Parathyroid adenoma (tissue), 2 donors: Measurements from ENCODE around the gene HEATR1.

Experiments used
- H2AFZ ChIP-seq: fragments of 300-600 bp; sonication (generic); one replicate; pipeline ENCODE4 v1.7.0; 2017; ENCODE audit warnings: antibody characterized with exemption, mild to moderate bottlenecking
- H3K27ac ChIP-seq: fragments of 300-600 bp; sonication (generic); one replicate; pipeline ENCODE4 v1.7.0; 2017
- H3K27me3 ChIP-seq: fragments of 300-600 bp; sonication (generic); one replicate; pipeline ENCODE4 v1.7.0; 2017; ENCODE audit warnings: low read length; ENCODE audit not compliant: control insufficient read depth, insufficient read depth
- H3K36me3 ChIP-seq: fragments of 300-600 bp; sonication (generic); one replicate; pipeline ENCODE4 v1.7.0; 2017; ENCODE audit warnings: low read length; ENCODE audit not compliant: control insufficient read depth, insufficient read depth
- H3K4me1 ChIP-seq: fragments of 300-600 bp; sonication (generic); one replicate; pipeline ENCODE4 v1.7.0; 2017; ENCODE audit warnings: control low read depth
- H3K4me2 ChIP-seq: fragments of 300-600 bp; sonication (generic); one replicate; pipeline ENCODE4 v1.7.0; 2017; ENCODE audit warnings: low read length
- H3K4me3 ChIP-seq: fragments of 300-600 bp; sonication (generic); one replicate; pipeline ENCODE4 v1.7.0; 2017; ENCODE audit warnings: low read depth, low read length
- H3K79me2 ChIP-seq: fragments of 300-600 bp; sonication (generic); one replicate; pipeline ENCODE4 v1.7.0; 2017; ENCODE audit warnings: control low read depth
- H3K9ac ChIP-seq: fragments of 300-600 bp; sonication (generic); one replicate; pipeline ENCODE4 v1.7.0; 2017; ENCODE audit warnings: mild to moderate bottlenecking
- H3K9me3 ChIP-seq: fragments of 300-600 bp; sonication (generic); one replicate; pipeline ENCODE4 v1.7.0; 2017; ENCODE audit warnings: low read length; ENCODE audit not compliant: control insufficient read depth
- CTCF ChIP-seq: fragments of 300-600 bp; sonication (generic); IDR thresholded peaks from one replicate; pipeline ENCODE4 v1.7.0; 2017; ENCODE audit warnings: antibody characterized with exemption, mild to moderate bottlenecking
- donor health status: primary hyperparathyroidism.

Gene HEATR1

GRCh38 chr1:236535190-236535589 lies 69.1 kb downstream of the HEATR1 start:
- H3K9ac ChIP-seq = no peak overlapping the region
- no peaks in the 10 kb centered on the region for H3K9me3 ChIP-seq
- H2AFZ ChIP-seq = no peak overlapping the region
- H3K79me2 ChIP-seq = peaks cover 9% of the 10 kb centered on the region
- no peaks in the 10 kb centered on the region for H3K27me3 ChIP-seq
- no peak overlapping the region for H3K4me3 ChIP-seq
- no peak for TF ChIP-seq CTCF
- H3K4me1 ChIP-seq = no peaks in the 10 kb centered on the region
- H3K27ac ChIP-seq = no peak overlapping the region
- no peaks in the 10 kb centered on the region for H3K36me3 ChIP-seq
- no peak overlapping the region for H3K4me2 ChIP-seq

GRCh38 chr1:236534151-236534651 lies 70.1 kb downstream of the HEATR1 start:
- Histone ChIP-seq H3K27ac (no peak overlapping the region), H3K36me3 (no peaks in the 10 kb centered on the region), H3K79me2 (peaks cover 10% of the 10 kb centered on the region), H3K4me2 (no peak overlapping the region), H3K9ac (no peak overlapping the region), H3K4me1 (no peaks in the 10 kb centered on the region), H3K9me3 (no peaks in the 10 kb centered on the region), H3K27me3 (no peaks in the 10 kb centered on the region), H2AFZ (no peak overlapping the region), H3K4me3 (no peak overlapping the region)
- no peak for TF ChIP-seq CTCF

- H3K4me2 ChIP-seq = no peak overlapping the region
- H3K27ac ChIP-seq = no peak overlapping the region
- no peaks in the 10 kb centered on the region for H3K36me3 ChIP-seq
Measured at GRCh38 chr1:236532850-236533249, 71.5 kb downstream of the HEATR1 start.

GRCh38 chr1:236530959-236531358 lies 73.4 kb downstream of the HEATR1 start:
- Histone ChIP-seq H3K9ac (no peak overlapping the region), H3K79me2 (peaks cover 19% of the 10 kb centered on the region), H3K27me3 (no peaks in the 10 kb centered on the region), H3K27ac (no peak overlapping the region), H3K4me2 (no peak overlapping the region), H3K4me3 (no peak overlapping the region), H3K36me3 (no peaks in the 10 kb centered on the region), H3K4me1 (no peaks in the 10 kb centered on the region), H2AFZ (no peak overlapping the region), H3K9me3 (no peaks in the 10 kb centered on the region)
- no peak for TF ChIP-seq CTCF

More at GRCh38 chr1:236532850-236533249, 71.5 kb downstream of the HEATR1 start:
- H3K9ac ChIP-seq = no peak overlapping the region
- no peaks in the 10 kb centered on the region for H3K27me3 ChIP-seq
- H2AFZ ChIP-seq = no peak overlapping the region
- H3K4me3 ChIP-seq = no peak overlapping the region
- H3K79me2 ChIP-seq = peaks cover 13% of the 10 kb centered on the region
- H3K4me1 ChIP-seq = no peaks in the 10 kb centered on the region
- no peaks in the 10 kb centered on the region for H3K9me3 ChIP-seq
- no peak for TF ChIP-seq CTCF

GRCh38 chr1:236530286-236530685 lies 74.0 kb downstream of the HEATR1 start:
- Histone ChIP-seq H3K27ac (no peak overlapping the region), H2AFZ (no peak overlapping the region), H3K4me3 (no peak overlapping the region), H3K9me3 (no peaks in the 10 kb centered on the region), H3K79me2 (peaks cover 19% of the 10 kb centered on the region), H3K27me3 (no peaks in the 10 kb centered on the region), H3K4me1 (no peaks in the 10 kb centered on the region), H3K4me2 (no peak overlapping the region), H3K9ac (no peak overlapping the region), H3K36me3 (no peaks in the 10 kb centered on the region)
- TF ChIP-seq CTCF = no peak
